Panc1 (cell line): ENCODE data around the gene SUN1. TPM values are rescaled to one million over a fixed set of nuclear protein-coding genes. Genes with fewer than 3 reads are reported as not detected.

ENCODE experiments used
- ATAC-seq: fragments of 200-7000 bp; cut with Tn5 transposase; 2 replicates; pipeline ENCODE4 v1.9.1; 2020; ENCODE audit warnings: mild to moderate bottlenecking, moderate library complexity
- BruUV-seq: library from RNA; stranded (reverse); fragments of 400-500 nt; replicated peaks from 2 replicates; lab custom pipeline; 2021; lab: Mats Ljungman, UMichigan
- CTCF ChIA-PET: fragments of 300-600 bp; sonication (Branson Sonifier 250); formaldehyde crosslinking; loops from one replicate; lab custom pipeline; 2022; ENCODE audit warnings: antibody characterized with exemption; lab: Charles Lee
- POLR2A ChIA-PET: fragments of 300-600 bp; sonication (Branson Sonifier 250); formaldehyde crosslinking; loops from one replicate; lab custom pipeline; 2022; ENCODE audit warnings: antibody characterized with exemption; lab: Charles Lee
- DNase-seq: peaks from one replicate; pipeline ENCODE4 v3.0.0-alpha.2; 2010; ENCODE audit warnings: low read depth, low spot score
- H3K27ac ChIP-seq: 2 replicates; pipeline ENCODE4 v1.5.1; 2011; ENCODE audit warnings: mild to moderate bottlenecking, low read length, inconsistent platforms
- H3K27me3 ChIP-seq: fragments of 200-500 bp; sonication (Bioruptor generic); 2 replicates; pipeline ENCODE4 v1.6.0; 2014; ENCODE audit warnings: low read length, inconsistent platforms; ENCODE audit not compliant: control insufficient read depth, insufficient read depth
- H3K36me3 ChIP-seq: fragments of 200-500 bp; sonication (Bioruptor generic); 2 replicates; pipeline ENCODE4 v1.5.1; 2014; ENCODE audit warnings: inconsistent platforms, mild to moderate bottlenecking, low read length, moderate library complexity; ENCODE audit not compliant: control insufficient read depth, insufficient read depth
- H3K4me1 ChIP-seq: 2 replicates; pipeline ENCODE4 v1.5.1; 2011; ENCODE audit warnings: inconsistent platforms, mild to moderate bottlenecking, low read length, moderate library complexity; ENCODE audit not compliant: control insufficient read depth, insufficient read depth
- H3K4me3 ChIP-seq, 2 experiments: 2 replicates each; pipeline ENCODE4 v1.5.1; 2011 to 2012; ENCODE audit warnings: low read depth in 2 of 2, low read length in 2 of 2, mild to moderate bottlenecking in 2 of 2, inconsistent platforms in 1 of 2, moderate library complexity in 1 of 2
- H3K9me3 ChIP-seq: fragments of 200-500 bp; sonication (Bioruptor generic); 2 replicates; pipeline ENCODE4 v1.5.1; 2014; ENCODE audit warnings: low read depth, mild to moderate bottlenecking, inconsistent platforms, low read length, moderate library complexity; ENCODE audit not compliant: control insufficient read depth, insufficient read depth
- POLR2AphosphoS5 ChIP-seq: IDR thresholded peaks from 2 replicates; pipeline ENCODE4 v1.6.1; 2012; ENCODE audit warnings: mild to moderate bottlenecking, low read depth, low read length, moderate library complexity
- REST ChIP-seq, 2 experiments: IDR thresholded peaks; 2 replicates each; pipeline ENCODE4 v1.6.1; 2011 to 2012; ENCODE audit warnings: low read depth in 2 of 2, control low read depth in 1 of 2, low read length in 1 of 2, mild to moderate bottlenecking in 1 of 2, moderate library complexity in 1 of 2; ENCODE audit not compliant: insufficient read depth in 1 of 2
- SIN3A ChIP-seq: IDR thresholded peaks from 2 replicates; pipeline ENCODE4 v1.6.1; 2012; ENCODE audit warnings: low read depth, mild to moderate bottlenecking, low read length, moderate library complexity, borderline replicate concordance; ENCODE audit not compliant: insufficient read depth
- TCF7L2 ChIP-seq: IDR thresholded peaks from 2 replicates; pipeline ENCODE4 v1.6.1; 2011; ENCODE audit warnings: mild to moderate bottlenecking, low read depth, low read length, inconsistent platforms
- in situ Hi-C: cut with HindIII; loops from 2 replicates; pipeline ENCODE4 v1.10.0; 2016; ENCODE audit warnings: low sequenced_read_pairs, low pct_unique_long_range_greater_than_20kb
- intact Hi-C: fragments of 100-400 bp; cut with micrococcal nuclease; formaldehyde crosslinking; loops from one replicate; pipeline ENCODE4 v1.10.0; 2022; ENCODE audit not compliant: unreplicated experiment
- total RNA-seq: library from RNA; stranded (reverse); gene quantifications from one replicate; pipeline ENCODE4 v1.2.1, GENCODE V29; 2021; ENCODE audit not compliant: unreplicated experiment
- TF ChIP-seq, protein P1 (sequence below): fragments of 450-650 bp; IDR thresholded peaks from 2 replicates; pipeline ENCODE4 v1.5.1; 2017; ENCODE audit warnings: mild to moderate bottlenecking

The SUN1 gene
- total RNA-seq, 1 experiment from 2014 or later: 244 TPM

GRCh38 chr7:833601-834258 lies 1.5 kb downstream of the SUN1 start:
- H3K4me3 ChIP-seq: no peak overlapping the region
- ATAC-seq (no peak), DNase-seq (no peak)
- no peaks in the 10 kb centered on the region for H3K36me3 ChIP-seq
- ChIA-PET CTCF (no interaction called here), POLR2A (no interaction called here)
- peaks cover 30% of the 10 kb centered on the region for H3K4me1 ChIP-seq
- H3K27ac ChIP-seq: no peak overlapping the region; the same call in 1 of the 2 replicates
- H3K9me3 ChIP-seq: no peaks in the 10 kb centered on the region
- no peaks in the 10 kb centered on the region for H3K27me3 ChIP-seq
- intact Hi-C loops (no loop called here), in situ Hi-C loops (no loop called here)
- no TSS peak for BruUV-seq
- TF ChIP-seq, protein P1, sequence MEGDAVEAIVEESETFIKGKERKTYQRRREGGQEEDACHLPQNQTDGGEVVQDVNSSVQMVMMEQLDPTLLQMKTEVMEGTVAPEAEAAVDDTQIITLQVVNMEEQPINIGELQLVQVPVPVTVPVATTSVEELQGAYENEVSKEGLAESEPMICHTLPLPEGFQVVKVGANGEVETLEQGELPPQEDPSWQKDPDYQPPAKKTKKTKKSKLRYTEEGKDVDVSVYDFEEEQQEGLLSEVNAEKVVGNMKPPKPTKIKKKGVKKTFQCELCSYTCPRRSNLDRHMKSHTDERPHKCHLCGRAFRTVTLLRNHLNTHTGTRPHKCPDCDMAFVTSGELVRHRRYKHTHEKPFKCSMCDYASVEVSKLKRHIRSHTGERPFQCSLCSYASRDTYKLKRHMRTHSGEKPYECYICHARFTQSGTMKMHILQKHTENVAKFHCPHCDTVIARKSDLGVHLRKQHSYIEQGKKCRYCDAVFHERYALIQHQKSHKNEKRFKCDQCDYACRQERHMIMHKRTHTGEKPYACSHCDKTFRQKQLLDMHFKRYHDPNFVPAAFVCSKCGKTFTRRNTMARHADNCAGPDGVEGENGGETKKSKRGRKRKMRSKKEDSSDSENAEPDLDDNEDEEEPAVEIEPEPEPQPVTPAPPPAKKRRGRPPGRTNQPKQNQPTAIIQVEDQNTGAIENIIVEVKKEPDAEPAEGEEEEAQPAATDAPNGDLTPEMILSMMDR: no peak
- TF ChIP-seq POLR2AphosphoS5: no peak
- TF ChIP-seq REST (IDR thresholded peaks at IDR 0.05; ENCODE audit: insufficient read depth in 1 of 2, low read depth in 2 of 2, low read length in 1 of 2): no peak
- TF ChIP-seq TCF7L2: no peak
- TF ChIP-seq SIN3A: no peak

DNA sequence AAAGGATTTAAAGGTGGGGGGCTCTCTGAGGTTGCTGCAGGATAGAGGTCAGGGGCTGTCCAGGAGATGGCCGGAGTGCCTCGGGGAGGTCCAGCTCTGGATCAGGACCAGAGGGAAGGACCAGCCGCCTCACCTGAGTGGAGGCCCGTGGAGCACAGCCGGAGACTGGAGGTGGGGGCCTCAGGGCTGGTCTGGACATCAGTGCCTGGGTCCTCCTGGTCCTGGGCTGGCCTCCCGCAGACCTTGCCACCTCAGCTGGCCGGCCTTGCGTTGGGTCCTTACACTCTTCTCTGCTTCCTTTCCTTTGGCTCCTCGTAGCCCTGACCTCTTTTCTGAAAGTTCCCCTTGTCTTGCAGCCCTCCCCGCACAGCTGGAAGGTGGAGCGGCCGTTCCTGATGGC lies 2.0 kb downstream of the SUN1 start:
- H3K27me3 ChIP-seq: no peaks in the 10 kb centered on the region
- ChIA-PET CTCF (no interaction called here), POLR2A (no interaction called here)
- H3K4me1 ChIP-seq: peaks cover 30% of the 10 kb centered on the region
- TF ChIP-seq, protein P1: no peak
- TF ChIP-seq SIN3A (no peak), REST (IDR thresholded peaks at IDR 0.05; ENCODE audit: insufficient read depth in 1 of 2, low read depth in 2 of 2, low read length in 1 of 2) (no peak), POLR2AphosphoS5 (no peak), TCF7L2 (no peak)
- BruUV-seq: no TSS peak
- H3K36me3 ChIP-seq: no peaks in the 10 kb centered on the region
- H3K27ac ChIP-seq: no peak overlapping the region
- H3K4me3 ChIP-seq: no peak overlapping the region
- intact Hi-C loops: no loop called here
- ATAC-seq: no peak
- in situ Hi-C loops: no loop called here
- no peaks in the 10 kb centered on the region for H3K9me3 ChIP-seq
- DNase-seq: no peak
